Measurements from ENCODE around the gene MAGIX. TPM values are rescaled to one million over a fixed set of nuclear protein-coding genes. Genes with fewer than 3 reads are reported as not detected.
A peak's percentile ranks its signal among the peaks of the same experiment; 100 is the strongest.

The MAGIX gene
- total RNA-seq, 2 donors from 2014 or later, result 1.0 to 1.1 TPM

- no peak for ATAC-seq
- Mint-ChIP-seq H3K4me3 (no peak overlapping the region), H3K36me3 (ENCODE audit: low read depth) (peaks cover 9% of the 10 kb centered on the region), H3K4me1 (peaks cover 18% of the 10 kb centered on the region), H3K27ac (no peak overlapping the region), H3K27me3 (no peaks in the 10 kb centered on the region)
- no peak for DNase-seq
- no peaks in the 10 kb centered on the region for H3K9me3 ChIP-seq (ENCODE audit: control insufficient read depth, low read length, poor library complexity, severe bottlenecking)
These were observed 16.0 kb downstream of the MAGIX start for GRCh38 chrX:49178537-49178936.

GRCh38 chrX:49179358-49179757, 16.8 kb downstream of the MAGIX start:
- Mint-ChIP-seq H3K27ac (no peak overlapping the region), H3K4me3 (no peak overlapping the region), H3K36me3 (ENCODE audit: low read depth) (peaks cover 9% of the 10 kb centered on the region), H3K27me3 (no peaks in the 10 kb centered on the region), H3K4me1 (peaks cover 22% of the 10 kb centered on the region)
- ATAC-seq, result no peak
- DNase-seq, result no peak
- H3K9me3 ChIP-seq (ENCODE audit: control insufficient read depth, low read length, poor library complexity, severe bottlenecking), result no peaks in the 10 kb centered on the region

- H3K9me3 ChIP-seq (ENCODE audit: control insufficient read depth, low read length, poor library complexity, severe bottlenecking), result no peaks in the 10 kb centered on the region
- no peaks in the 10 kb centered on the region for H3K27me3 Mint-ChIP-seq
- ATAC-seq (no peak), DNase-seq (no peak)
- H3K4me1 Mint-ChIP-seq, result peaks cover 25% of the 10 kb centered on the region
- H3K36me3 Mint-ChIP-seq (ENCODE audit: low read depth), result peaks cover 9% of the 10 kb centered on the region
- peak overlapping the region; percentile 58 for H3K4me3 Mint-ChIP-seq
- no peak overlapping the region for H3K27ac Mint-ChIP-seq
These were observed 21.2 kb downstream of the MAGIX start for GRCh38 chrX:49183701-49184281.

GRCh38 chrX:49184294-49185281, 22.0 kb downstream of the MAGIX start:
- ATAC-seq, result peak; percentile 68
- peak in 1 of 3 donors; percentile 26 for DNase-seq
- H3K27me3 Mint-ChIP-seq, result no peaks in the 10 kb centered on the region
- H3K27ac Mint-ChIP-seq, result peak overlapping the region; percentile 86
- H3K4me1 Mint-ChIP-seq, result peaks cover 23% of the 10 kb centered on the region
- peaks cover 8% of the 10 kb centered on the region for H3K36me3 Mint-ChIP-seq (ENCODE audit: low read depth)
- H3K4me3 Mint-ChIP-seq, result peak overlapping the region; percentile 92
- no peaks in the 10 kb centered on the region for H3K9me3 ChIP-seq (ENCODE audit: control insufficient read depth, low read length, poor library complexity, severe bottlenecking)

GRCh38 chrX:49186125-49187027, 23.8 kb downstream of the MAGIX start, which contains the start of gene PRICKLE3:
PRICKLE3 (minus strand) TSS chrX:49186373; CDS start chrX:49186297, 76 bp downstream.
- no peaks in the 10 kb centered on the region for H3K36me3 Mint-ChIP-seq (ENCODE audit: low read depth)
- peak within 1 kb of the TSS; percentile 86 for H3K27ac Mint-ChIP-seq
- DNase-seq (peak; percentile 56 to 66 (median 60)), ATAC-seq (peak; percentile 29)
- no peaks in the 10 kb centered on the region for H3K9me3 ChIP-seq (ENCODE audit: control insufficient read depth, low read length, poor library complexity, severe bottlenecking)
- peak within 1 kb of the TSS; percentile 92 for H3K4me3 Mint-ChIP-seq
- no peaks in the 10 kb centered on the region for H3K27me3 Mint-ChIP-seq
- H3K4me1 Mint-ChIP-seq, result peaks cover 31% of the 10 kb centered on the region

GRCh38 chrX:49187028-49187394, 24.5 kb downstream of the MAGIX start:
- H3K4me1 Mint-ChIP-seq, result peaks cover 31% of the 10 kb centered on the region
- H3K36me3 Mint-ChIP-seq (ENCODE audit: low read depth), result no peaks in the 10 kb centered on the region
- H3K27ac Mint-ChIP-seq, result no peak overlapping the region
- DNase-seq (no peak), ATAC-seq (no peak)
- no peaks in the 10 kb centered on the region for H3K27me3 Mint-ChIP-seq
- H3K4me3 Mint-ChIP-seq, result peak overlapping the region; percentile 92
- no peaks in the 10 kb centered on the region for H3K9me3 ChIP-seq (ENCODE audit: control insufficient read depth, low read length, poor library complexity, severe bottlenecking)

GRCh38 chrX:49187526-49187925, 25.0 kb downstream of the MAGIX start:
- ATAC-seq, result no peak
- no peak for DNase-seq
- Mint-ChIP-seq H3K4me3 (peak overlapping the region; percentile 65), H3K36me3 (ENCODE audit: low read depth) (no peaks in the 10 kb centered on the region), H3K27ac (no peak overlapping the region), H3K4me1 (peaks cover 26% of the 10 kb centered on the region), H3K27me3 (no peaks in the 10 kb centered on the region)
- H3K9me3 ChIP-seq (ENCODE audit: control insufficient read depth, low read length, poor library complexity, severe bottlenecking), result no peaks in the 10 kb centered on the region

- DNase-seq (no peak), ATAC-seq (no peak)
- H3K9me3 ChIP-seq (ENCODE audit: control insufficient read depth, low read length, poor library complexity, severe bottlenecking), result no peaks in the 10 kb centered on the region
- Mint-ChIP-seq H3K27ac (no peak overlapping the region), H3K4me1 (peaks cover 31% of the 10 kb centered on the region), H3K4me3 (no peak overlapping the region), H3K27me3 (no peaks in the 10 kb centered on the region), H3K36me3 (ENCODE audit: low read depth) (no peaks in the 10 kb centered on the region)
These were observed 26.0 kb downstream of the MAGIX start for GRCh38 chrX:49188468-49189076.

- H3K4me1 Mint-ChIP-seq, result peaks cover 33% of the 10 kb centered on the region
- no peak overlapping the region for H3K27ac Mint-ChIP-seq
- H3K4me3 Mint-ChIP-seq, result no peak overlapping the region
- H3K36me3 Mint-ChIP-seq (ENCODE audit: low read depth), result no peaks in the 10 kb centered on the region
- H3K27me3 Mint-ChIP-seq, result no peaks in the 10 kb centered on the region
- H3K9me3 ChIP-seq (ENCODE audit: control insufficient read depth, low read length, poor library complexity, severe bottlenecking), result no peaks in the 10 kb centered on the region
- DNase-seq, result no peak
- ATAC-seq, result no peak
These were observed 27.0 kb downstream of the MAGIX start for GRCh38 chrX:49189606-49190005.

GRCh38 chrX:49190821-49191573, 28.4 kb downstream of the MAGIX start:
- Mint-ChIP-seq H3K27ac (peak overlapping the region; percentile 25), H3K4me1 (peaks cover 27% of the 10 kb centered on the region), H3K36me3 (ENCODE audit: low read depth) (no peaks in the 10 kb centered on the region), H3K27me3 (no peaks in the 10 kb centered on the region), H3K4me3 (peak overlapping the region; percentile 93)
- DNase-seq (peak; percentile 62 to 77 (median 68)), ATAC-seq (peak; percentile 89)
- no peaks in the 10 kb centered on the region for H3K9me3 ChIP-seq (ENCODE audit: control insufficient read depth, low read length, poor library complexity, severe bottlenecking)

- H3K36me3 Mint-ChIP-seq (ENCODE audit: low read depth), result no peaks in the 10 kb centered on the region
- DNase-seq, result no peak
These were observed 29.0 kb downstream of the MAGIX start for GRCh38 chrX:49191574-49192011.

More at GRCh38 chrX:49191574-49192011, 29.0 kb downstream of the MAGIX start:
- peak overlapping the region; percentile 25 for H3K27ac Mint-ChIP-seq
- peak; percentile 1 for ATAC-seq
- no peaks in the 10 kb centered on the region for H3K9me3 ChIP-seq (ENCODE audit: control insufficient read depth, low read length, poor library complexity, severe bottlenecking)
- H3K4me1 Mint-ChIP-seq, result peaks cover 24% of the 10 kb centered on the region
- no peaks in the 10 kb centered on the region for H3K27me3 Mint-ChIP-seq
- peak overlapping the region; percentile 93 for H3K4me3 Mint-ChIP-seq
